Upper lobe of left lung (tissue), 4 donors: ENCODE results near the gene PTGDR2.

Source experiments
- CTCF ChIP-seq, 6 experiments: fragments of 450-650 bp in 4 of 6; fragments of 200-600 bp in 2 of 6; sonication (generic) in 2 of 6; IDR thresholded peaks; one replicate each; pipeline ENCODE4 v1.5.1; 2016 to 2019; ENCODE audit warnings: antibody characterized with exemption in 6 of 6
- POLR2A ChIP-seq, 4 donors: fragments of 450-650 bp; IDR thresholded peaks; one replicate each; pipeline ENCODE4 v1.5.1; 2016 to 2017; ENCODE audit warnings: antibody characterized with exemption in 4 of 4, mild to moderate bottlenecking in 2 of 4

GRCh38 chr11:60848714-60849151 lies 7.0 kb downstream of the PTGDR2 start:
- TF ChIP-seq POLR2A (IDR thresholded peaks at IDR 0.05) (no peak), CTCF (IDR thresholded peaks at IDR 0.05) (no peak)
